Raji (cell line): ENCODE measurements around the gene MED4.

ENCODE experiments used
- POLR2A ChIP-seq: IDR thresholded peaks from 2 replicates; pipeline ENCODE4 v1.6.1; 2011; ENCODE audit warnings: low read depth, low read length, control low read depth; ENCODE audit not compliant: insufficient read depth

MED4 gene

DNA sequence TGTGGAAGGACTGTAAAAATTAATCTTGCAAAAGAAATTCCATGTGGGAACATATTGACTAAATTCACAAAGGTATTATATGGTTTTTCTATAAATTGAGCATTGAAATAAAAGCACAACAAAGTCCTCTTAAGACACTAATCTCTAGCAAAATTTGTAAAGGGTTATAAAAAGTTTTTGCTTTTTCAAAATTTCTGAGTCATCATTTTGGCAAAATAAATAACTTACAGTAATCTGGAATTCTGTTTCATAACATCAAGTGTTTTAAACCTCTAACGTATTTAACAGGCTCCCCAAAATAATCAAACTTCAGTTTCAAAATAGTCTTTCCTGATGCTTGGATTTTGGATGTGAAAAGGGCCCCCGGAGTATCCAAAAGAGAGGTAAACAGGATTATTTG lies 26.0 kb downstream of the MED4 start:
- no peak for TF ChIP-seq POLR2A

GRCh38 chr13:48068036-48068435 lies 26.9 kb downstream of the MED4 start:
- no peak for TF ChIP-seq POLR2A

DNA sequence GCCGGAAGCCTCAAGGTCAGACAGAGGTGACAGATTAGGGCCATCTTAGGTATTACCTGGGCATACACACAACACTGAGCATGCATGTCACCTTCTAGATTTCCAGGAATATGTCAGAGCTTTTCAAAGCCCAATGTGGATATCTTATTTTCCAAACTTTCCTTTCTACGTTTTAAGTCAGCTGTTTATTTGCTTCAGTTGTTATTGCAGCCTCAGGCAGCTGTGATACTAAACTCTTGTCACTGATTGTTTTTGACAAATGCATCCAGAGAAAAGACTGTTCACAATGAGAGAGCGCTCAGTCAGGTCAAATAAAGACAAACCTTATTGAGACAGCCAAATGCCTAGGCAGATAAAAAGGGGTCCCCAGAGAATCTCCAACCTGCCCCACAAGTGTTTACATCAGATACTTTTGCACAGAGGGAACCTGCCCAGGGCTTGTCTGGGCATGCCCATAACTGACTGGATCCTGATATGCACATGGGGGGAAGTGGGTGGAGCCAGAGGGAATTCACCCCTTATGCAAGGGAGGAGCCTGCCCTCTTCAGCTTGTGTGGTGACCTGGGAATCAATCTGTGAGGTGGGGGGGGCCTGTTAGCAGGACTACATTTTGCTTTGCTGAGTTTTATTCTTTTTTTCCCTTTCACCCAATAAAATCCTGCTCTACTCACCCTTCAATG lies 28.5 kb downstream of the MED4 start:
- no peak for TF ChIP-seq POLR2A

- no peak for TF ChIP-seq POLR2A
These were observed 39.2 kb downstream of the MED4 start for GRCh38 chr13:48055712-48056111.

- TF ChIP-seq POLR2A = no peak
These were observed 40.3 kb downstream of the MED4 start for GRCh38 chr13:48054601-48055000.

- TF ChIP-seq POLR2A = no peak
These were observed 44.4 kb downstream of the MED4 start for GRCh38 chr13:48050550-48050949.

GRCh38 chr13:48043789-48044503 lies 51.0 kb downstream of the MED4 start:
- TF ChIP-seq POLR2A = no peak

DNA sequence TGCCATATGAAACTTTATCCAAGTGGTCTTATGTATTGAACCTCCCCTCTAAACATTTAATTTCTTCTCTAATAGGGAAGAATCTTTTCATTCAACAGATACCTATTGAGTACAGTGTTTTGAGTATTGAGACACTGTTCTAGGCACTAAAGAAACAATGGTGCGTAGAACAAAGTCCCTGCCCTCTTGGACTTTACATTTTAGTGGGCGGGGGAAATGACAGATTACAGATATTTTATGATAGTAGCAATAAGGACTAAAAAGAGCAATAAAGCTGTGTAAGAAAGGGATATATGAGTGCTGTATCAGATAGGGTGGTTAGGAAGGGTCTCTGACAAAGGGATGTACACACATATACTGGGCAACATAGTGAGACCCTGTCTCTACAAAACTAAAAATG lies 52.0 kb downstream of the MED4 start:
- no peak for TF ChIP-seq POLR2A

- no peak for TF ChIP-seq POLR2A
These were observed 54.0 kb downstream of the MED4 start for GRCh38 chr13:48040896-48041295.

DNA sequence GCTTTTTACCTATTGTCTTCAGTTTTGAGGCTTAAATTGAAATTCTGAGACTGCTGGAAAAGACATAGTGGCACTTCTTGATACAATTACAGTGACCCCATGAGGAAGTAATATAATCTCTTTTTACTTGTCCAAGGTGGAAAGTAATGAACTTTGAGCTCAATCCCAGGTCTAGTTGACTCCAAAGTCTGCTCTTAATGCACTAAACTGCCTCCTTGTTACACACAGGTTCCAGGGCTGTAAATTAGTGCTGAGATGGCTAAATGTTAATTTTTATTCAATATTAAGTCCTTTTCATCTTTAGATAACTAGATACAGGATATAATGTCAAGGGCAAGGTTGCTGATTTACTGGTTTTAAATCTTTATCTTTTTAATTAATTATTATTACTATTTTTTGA lies 54.9 kb downstream of the MED4 start:
- no peak for TF ChIP-seq POLR2A

GRCh38 chr13:48038761-48039160 lies 56.1 kb downstream of the MED4 start:
- TF ChIP-seq POLR2A = no peak

- peak; percentile 97 for TF ChIP-seq POLR2A
These were observed 57.3 kb downstream of the MED4 start, which contains the start of gene NUDT15 for GRCh38 chr13:48037346-48038173. Gene NUDT15, plus strand, starts transcription at chr13:48037726. Its CDS starts 21 bp downstream, at chr13:48037747.

GRCh38 chr13:48029859-48030258 lies 65.0 kb downstream of the MED4 start:
- no peak for TF ChIP-seq POLR2A

DNA sequence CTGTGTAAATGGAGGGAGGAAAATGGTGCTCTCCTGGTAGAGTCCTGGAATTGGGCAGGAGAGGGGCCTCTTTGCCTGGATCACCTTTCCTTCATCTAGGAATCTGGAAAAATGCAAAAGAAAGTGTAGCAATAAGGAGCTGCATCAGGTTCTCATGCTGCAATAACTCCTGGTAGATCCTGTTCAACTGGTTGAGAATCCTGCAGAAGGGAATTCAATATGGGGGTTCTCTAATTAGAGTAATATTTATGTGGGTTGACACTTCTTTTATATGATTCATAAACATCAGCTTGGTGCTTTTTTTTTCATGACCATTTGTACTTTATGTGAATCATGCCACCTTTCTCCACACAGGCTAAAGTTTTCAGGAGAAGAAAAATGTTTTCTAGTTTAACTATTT lies 66.8 kb downstream of the MED4 start:
- no peak for TF ChIP-seq POLR2A
